SK-N-SH treated with all-trans-retinoic acid at 6 μM for 48 hours (cell line): ENCODE results near the gene METRNL.
"Not testable (repeated sequence)": the region's sequence is repeated elsewhere in the genome, so short reads cannot be mapped to it uniquely, and the experiment has no call there.

Experiments used
- ATAC-seq: fragments of 200-7000 bp; cut with Tn5 transposase; 3 replicates; pipeline ENCODE4 v1.9.1; 2020; ENCODE audit warnings: mild to moderate bottlenecking, moderate library complexity
- ARNTL ChIP-seq: fragments of 450-650 bp; formaldehyde crosslinking; IDR thresholded peaks from 2 replicates; pipeline ENCODE4 v1.5.0; 2020; ENCODE audit warnings: low read depth, mild to moderate bottlenecking, moderate library complexity, borderline replicate concordance
- BACH2 ChIP-seq: fragments of 250-450 bp; sonication (Bioruptor Pico); IDR thresholded peaks from 2 replicates; pipeline ENCODE4 v1.9.0; 2021; ENCODE audit warnings: mild to moderate bottlenecking, borderline replicate concordance
- CREB5 ChIP-seq: fragments of 250-450 bp; sonication (Bioruptor Pico); IDR thresholded peaks from 2 replicates; pipeline ENCODE4 v1.5.1; 2020; ENCODE audit warnings: low read depth, mild to moderate bottlenecking, moderate library complexity
- CSDC2 ChIP-seq: fragments of 250-450 bp; sonication (Bioruptor Pico); IDR thresholded peaks from 2 replicates; pipeline ENCODE4 v1.5.0; 2020; ENCODE audit warnings: mild to moderate bottlenecking, moderate library complexity
- ESRRG ChIP-seq: fragments of 250-450 bp; sonication (Bioruptor Pico); IDR thresholded peaks from 2 replicates; pipeline ENCODE4 v1.6.1; 2021; ENCODE audit warnings: mild to moderate bottlenecking
- ISL1 ChIP-seq: fragments of 250-450 bp; sonication (Bioruptor Pico); IDR thresholded peaks from 2 replicates; pipeline ENCODE4 v2.1.2; 2022; ENCODE audit warnings: mild to moderate bottlenecking, moderate library complexity
- OSR1 ChIP-seq: fragments of 250-450 bp; sonication (Bioruptor Pico); IDR thresholded peaks from 2 replicates; pipeline ENCODE4 v1.8.0; 2022; ENCODE audit warnings: moderate library complexity, mild to moderate bottlenecking, inconsistent platforms
- POU6F1 ChIP-seq: fragments of 250-450 bp; sonication (Bioruptor Pico); IDR thresholded peaks from 2 replicates; pipeline ENCODE4 v1.8.0; 2021; ENCODE audit warnings: low read depth, mild to moderate bottlenecking, moderate library complexity, borderline replicate concordance
- PPARA ChIP-seq: fragments of 250-450 bp; sonication (Bioruptor Pico); IDR thresholded peaks from 2 replicates; pipeline ENCODE4 v1.5.0; 2020; ENCODE audit warnings: mild to moderate bottlenecking, borderline replicate concordance
- SNAI2 ChIP-seq: fragments of 250-450 bp; sonication (Bioruptor Pico); IDR thresholded peaks from 2 replicates; pipeline ENCODE4 v1.5.0; 2020; ENCODE audit warnings: mild to moderate bottlenecking, moderate library complexity
- TCF4 ChIP-seq: fragments of 250-450 bp; sonication (Bioruptor Pico); IDR thresholded peaks from 2 replicates; pipeline ENCODE4 v1.8.0; 2021; ENCODE audit warnings: mild to moderate bottlenecking, moderate library complexity, borderline replicate concordance
- TOX ChIP-seq: fragments of 250-450 bp; sonication (Bioruptor Pico); IDR thresholded peaks from 2 replicates; pipeline ENCODE4 v1.8.0; 2021; ENCODE audit warnings: mild to moderate bottlenecking, moderate library complexity, borderline replicate concordance
- ZC3H10 ChIP-seq: fragments of 250-450 bp; sonication (Bioruptor Pico); IDR thresholded peaks from 2 replicates; pipeline ENCODE4 v1.5.1; 2021; ENCODE audit warnings: mild to moderate bottlenecking, moderate library complexity
- ZFP3 ChIP-seq: fragments of 250-450 bp; sonication (Bioruptor Pico); IDR thresholded peaks from 2 replicates; pipeline ENCODE4 v1.5.0; 2020; ENCODE audit warnings: mild to moderate bottlenecking, moderate library complexity
- ZFP30 ChIP-seq: fragments of 450-650 bp; formaldehyde crosslinking; IDR thresholded peaks from 2 replicates; pipeline ENCODE4 v1.5.0; 2022; ENCODE audit warnings: mild to moderate bottlenecking, moderate library complexity
- ZNF565 ChIP-seq: fragments of 450-650 bp; formaldehyde crosslinking; conservative IDR thresholded peaks from 2 replicates; pipeline ENCODE4 v1.5.0; 2020; ENCODE audit warnings: low read depth, mild to moderate bottlenecking, moderate library complexity
- ZNF70 ChIP-seq: fragments of 450-650 bp; formaldehyde crosslinking; IDR thresholded peaks from 2 replicates; pipeline ENCODE4 v1.5.0; 2020; ENCODE audit warnings: mild to moderate bottlenecking, moderate library complexity
- ZNF8 ChIP-seq: fragments of 450-650 bp; formaldehyde crosslinking; IDR thresholded peaks from 2 replicates; pipeline ENCODE4 v1.5.0; 2020; ENCODE audit warnings: mild to moderate bottlenecking, moderate library complexity
- TF ChIP-seq, protein P1 (sequence below): fragments of 250-450 bp; sonication (Bioruptor Pico); IDR thresholded peaks from 2 replicates; pipeline ENCODE4 v1.8.0; 2020; ENCODE audit warnings: mild to moderate bottlenecking, moderate library complexity, borderline replicate concordance

Gene METRNL

DNA sequence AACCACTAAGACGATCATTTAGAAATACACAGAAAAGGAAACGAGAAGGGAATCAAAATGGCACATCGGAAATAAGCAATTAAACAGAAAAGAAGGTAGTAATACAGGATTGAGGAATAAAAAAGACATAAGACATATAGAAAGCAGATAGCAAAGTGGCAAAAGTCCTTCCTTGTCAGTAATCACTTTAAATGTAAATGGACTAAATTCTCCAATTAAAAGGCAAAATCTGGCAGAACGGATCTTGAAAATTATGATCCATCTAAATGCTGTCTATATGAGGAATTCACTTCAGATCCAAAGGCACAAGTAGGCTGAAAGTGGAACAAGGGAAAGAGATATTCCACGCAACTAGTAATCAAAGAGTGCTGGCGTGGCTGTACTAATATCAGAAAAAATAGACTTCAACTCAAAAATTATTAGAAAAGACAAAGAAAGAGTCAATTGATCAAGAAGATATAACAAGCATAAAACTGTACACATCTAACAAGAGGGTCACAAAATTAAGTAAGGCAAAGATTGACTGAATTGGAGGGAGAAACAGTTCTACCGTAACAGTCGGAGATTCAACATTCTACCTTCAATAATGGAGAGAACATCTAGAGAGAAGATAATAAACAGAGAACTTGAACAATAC is 36.8 kb upstream of the METRNL start (continued):
- TF ChIP-seq, protein P1, sequence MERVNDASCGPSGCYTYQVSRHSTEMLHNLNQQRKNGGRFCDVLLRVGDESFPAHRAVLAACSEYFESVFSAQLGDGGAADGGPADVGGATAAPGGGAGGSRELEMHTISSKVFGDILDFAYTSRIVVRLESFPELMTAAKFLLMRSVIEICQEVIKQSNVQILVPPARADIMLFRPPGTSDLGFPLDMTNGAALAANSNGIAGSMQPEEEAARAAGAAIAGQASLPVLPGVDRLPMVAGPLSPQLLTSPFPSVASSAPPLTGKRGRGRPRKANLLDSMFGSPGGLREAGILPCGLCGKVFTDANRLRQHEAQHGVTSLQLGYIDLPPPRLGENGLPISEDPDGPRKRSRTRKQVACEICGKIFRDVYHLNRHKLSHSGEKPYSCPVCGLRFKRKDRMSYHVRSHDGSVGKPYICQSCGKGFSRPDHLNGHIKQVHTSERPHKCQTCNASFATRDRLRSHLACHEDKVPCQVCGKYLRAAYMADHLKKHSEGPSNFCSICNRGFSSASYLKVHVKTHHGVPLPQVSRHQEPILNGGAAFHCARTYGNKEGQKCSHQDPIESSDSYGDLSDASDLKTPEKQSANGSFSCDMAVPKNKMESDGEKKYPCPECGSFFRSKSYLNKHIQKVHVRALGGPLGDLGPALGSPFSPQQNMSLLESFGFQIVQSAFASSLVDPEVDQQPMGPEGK (CRISPR knock-in tag): no peak
- TF ChIP-seq POU6F1 (no peak), CSDC2 (CRISPR knock-in tag) (no peak)

GRCh38 chr17:83044479-83044878 is 34.9 kb upstream of the METRNL start:
- not testable (repeated sequence) for ATAC-seq

DNA sequence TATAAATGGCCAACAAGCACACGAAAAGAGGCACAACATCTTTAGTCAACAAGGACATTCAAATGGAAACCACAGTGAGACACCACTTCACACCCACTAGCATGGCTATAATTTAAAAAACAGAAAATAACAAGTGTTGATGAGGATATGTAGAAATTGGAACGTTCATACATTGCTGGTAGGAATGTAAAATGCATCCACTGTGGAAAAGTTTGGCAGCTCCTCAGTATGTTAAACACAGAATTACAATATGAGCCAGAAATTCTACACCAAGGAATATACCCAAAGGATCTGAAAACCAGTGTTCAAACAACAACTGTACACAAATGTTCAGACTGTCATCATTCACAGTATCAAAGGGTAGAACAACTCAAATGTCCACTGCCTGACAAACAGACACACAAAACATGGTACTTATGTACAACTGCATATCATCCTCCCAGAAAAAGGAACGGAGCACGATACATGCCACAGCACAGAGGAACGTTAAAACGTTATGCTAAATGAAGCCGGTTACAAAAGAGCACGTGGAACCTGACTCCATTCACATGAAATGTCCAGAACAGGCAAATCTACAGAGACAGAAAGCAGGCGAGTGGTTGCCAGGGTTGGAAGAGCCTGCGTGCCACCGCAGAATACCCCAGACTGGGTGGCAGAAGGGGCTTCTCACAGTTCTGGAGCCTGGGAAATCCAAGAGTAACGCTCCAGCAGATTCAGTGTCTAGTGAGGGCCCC is 32.8 kb upstream of the METRNL start:
- TF ChIP-seq PPARA (CRISPR knock-in tag) (no peak), ZFP3 (no peak), SNAI2 (CRISPR knock-in tag) (no peak), ZFP30 (CRISPR knock-in tag) (no peak), ZNF565 (CRISPR knock-in tag) (no peak), ARNTL (no peak), ISL1 (no peak)
- ATAC-seq: no peak

GRCh38 chr17:83047182-83047478 is 32.3 kb upstream of the METRNL start:
- no peak for ATAC-seq

DNA sequence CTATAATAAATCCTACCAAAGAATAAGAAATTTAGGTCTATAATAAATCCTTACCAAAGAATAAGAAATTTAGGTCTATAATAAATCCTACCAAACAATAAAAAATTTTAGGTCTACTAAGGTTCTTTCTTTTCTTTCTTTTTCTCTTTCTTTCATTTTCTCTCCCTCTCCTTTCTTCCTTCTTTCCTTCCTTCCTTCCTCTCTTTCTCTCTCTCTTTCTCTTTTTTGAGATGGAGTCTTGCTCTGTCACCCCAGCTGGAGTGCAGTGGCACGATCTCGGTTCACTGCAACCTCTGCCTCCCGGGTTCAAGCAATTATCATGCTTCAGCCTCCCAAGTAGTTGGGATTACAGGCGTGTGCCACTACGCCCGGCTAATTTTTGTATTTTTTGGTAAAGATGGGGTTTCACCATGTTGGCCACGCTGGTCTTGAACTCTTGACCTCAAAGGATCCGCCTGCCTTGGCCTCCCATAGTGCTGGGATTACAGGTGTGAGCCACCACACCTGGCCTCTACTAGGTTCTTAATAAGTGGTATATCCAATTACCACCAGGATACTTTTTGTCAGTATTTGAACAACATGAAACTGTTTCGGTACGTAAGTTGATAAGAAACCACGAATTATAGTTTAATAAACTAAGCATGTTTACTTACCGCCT is 31.5 kb upstream of the METRNL start:
- ATAC-seq: not testable (repeated sequence)

More at GRCh38 chr17:83047182-83047478, 32.3 kb upstream of the METRNL start:
- TF ChIP-seq ZFP30 (CRISPR knock-in tag) (no peak), ISL1 (no peak), ZNF565 (CRISPR knock-in tag) (no peak), TOX (CRISPR knock-in tag) (no peak), ZC3H10 (CRISPR knock-in tag) (no peak), ARNTL (no peak), SNAI2 (CRISPR knock-in tag) (no peak), POU6F1 (no peak), ESRRG (CRISPR knock-in tag) (no peak), CREB5 (no peak), OSR1 (CRISPR knock-in tag) (no peak), CSDC2 (CRISPR knock-in tag) (no peak), ZFP3 (no peak), ZNF8 (CRISPR knock-in tag) (no peak), BACH2 (CRISPR knock-in tag) (no peak), ZNF70 (CRISPR knock-in tag) (no peak), TCF4 (CRISPR knock-in tag) (no peak)
- TF ChIP-seq, protein P1 (CRISPR knock-in tag): no peak
